Gastroesophageal sphincter (tissue), 3 donors: Measurements from ENCODE around the gene RBM15.

Experiments used
- CTCF ChIP-seq, 4 experiments: fragments of 200-600 bp in 2 of 4; fragments of 450-650 bp in 2 of 4; sonication (generic) in 1 of 4; IDR thresholded peaks; one replicate each; pipeline ENCODE4 v1.5.1; 2017 to 2019; ENCODE audit warnings: antibody characterized with exemption in 4 of 4, mild to moderate bottlenecking in 2 of 4, moderate library complexity in 2 of 4
- EP300 ChIP-seq: sonication (generic); formaldehyde crosslinking; IDR thresholded peaks from one replicate; pipeline ENCODE4 v1.6.1; 2017; ENCODE audit warnings: antibody characterized with exemption, mild to moderate bottlenecking
- POLR2A ChIP-seq, 2 donors: fragments of 450-650 bp; IDR thresholded peaks; one replicate each; pipeline ENCODE4 v1.6.1; 2017; ENCODE audit warnings: antibody characterized with exemption in 2 of 2, mild to moderate bottlenecking in 2 of 2, moderate library complexity in 1 of 2
- POLR2AphosphoS5 ChIP-seq: sonication (generic); formaldehyde crosslinking; IDR thresholded peaks from one replicate; pipeline ENCODE4 v1.6.1; 2017; ENCODE audit warnings: antibody characterized with exemption

DNA sequence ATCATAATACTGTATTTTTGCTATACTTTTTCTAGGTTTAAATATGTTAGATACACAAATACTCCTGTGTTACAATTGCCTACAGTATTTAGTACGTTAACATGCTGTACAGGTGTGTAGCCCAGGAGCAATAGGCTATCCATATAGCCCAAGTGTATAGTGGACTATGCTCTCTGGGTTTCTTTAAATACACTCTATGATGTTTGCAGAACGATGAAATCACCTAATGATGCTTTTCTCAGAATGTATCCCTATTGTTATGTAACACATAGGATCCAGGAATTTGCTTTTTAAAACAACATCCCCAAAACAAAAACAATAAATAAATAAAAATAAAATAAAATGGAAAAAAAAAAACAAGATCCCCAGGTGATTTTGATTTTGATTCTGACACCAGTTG is 18.1 kb upstream of the RBM15 start:
- TF ChIP-seq CTCF (IDR thresholded peaks at IDR 0.05) (no peak), POLR2AphosphoS5 (no peak), EP300 (no peak), POLR2A (IDR thresholded peaks at IDR 0.05) (no peak)
